NB4 (cell line): Measurements from ENCODE around the gene KRT16.

ENCODE experiments used
- MAX ChIP-seq: IDR thresholded peaks from 2 replicates; pipeline ENCODE4 v1.6.1; 2011; ENCODE audit warnings: low read depth, low read length
- MYC ChIP-seq: IDR thresholded peaks from 2 replicates; pipeline ENCODE4 v1.6.1; 2011; ENCODE audit warnings: low read depth, low read length
- POLR2A ChIP-seq: IDR thresholded peaks from 2 replicates; pipeline ENCODE4 v1.6.1; 2011; ENCODE audit warnings: mild to moderate bottlenecking; ENCODE audit not compliant: insufficient read length; ENCODE audit errors: extremely low read depth
- TF ChIP-seq, protein P1 (sequence below): IDR thresholded peaks from one replicate; pipeline ENCODE4 v1.5.1; 2012; ENCODE audit warnings: low read depth, low read length

- TF ChIP-seq, protein P1, sequence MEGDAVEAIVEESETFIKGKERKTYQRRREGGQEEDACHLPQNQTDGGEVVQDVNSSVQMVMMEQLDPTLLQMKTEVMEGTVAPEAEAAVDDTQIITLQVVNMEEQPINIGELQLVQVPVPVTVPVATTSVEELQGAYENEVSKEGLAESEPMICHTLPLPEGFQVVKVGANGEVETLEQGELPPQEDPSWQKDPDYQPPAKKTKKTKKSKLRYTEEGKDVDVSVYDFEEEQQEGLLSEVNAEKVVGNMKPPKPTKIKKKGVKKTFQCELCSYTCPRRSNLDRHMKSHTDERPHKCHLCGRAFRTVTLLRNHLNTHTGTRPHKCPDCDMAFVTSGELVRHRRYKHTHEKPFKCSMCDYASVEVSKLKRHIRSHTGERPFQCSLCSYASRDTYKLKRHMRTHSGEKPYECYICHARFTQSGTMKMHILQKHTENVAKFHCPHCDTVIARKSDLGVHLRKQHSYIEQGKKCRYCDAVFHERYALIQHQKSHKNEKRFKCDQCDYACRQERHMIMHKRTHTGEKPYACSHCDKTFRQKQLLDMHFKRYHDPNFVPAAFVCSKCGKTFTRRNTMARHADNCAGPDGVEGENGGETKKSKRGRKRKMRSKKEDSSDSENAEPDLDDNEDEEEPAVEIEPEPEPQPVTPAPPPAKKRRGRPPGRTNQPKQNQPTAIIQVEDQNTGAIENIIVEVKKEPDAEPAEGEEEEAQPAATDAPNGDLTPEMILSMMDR = no peak
- TF ChIP-seq MAX (no peak), POLR2A (no peak), MYC (no peak)
Measured at GRCh38 chr17:41653892-41654677, 41.5 kb upstream of the KRT16 start.
